Measurements from ENCODE around the gene ACKR2. TPM values are rescaled to one million over a fixed set of nuclear protein-coding genes. Genes with fewer than 3 reads are reported as not detected.

The ACKR2 gene
- 0.89 TPM for total RNA-seq
- long read RNA-seq: 0 reads

- intact Hi-C loops (cut with DNase I): no loop called here
- DNase-seq (ENCODE audit: missing footprints) (no peak), ATAC-seq (no peak)
These were observed at the start of gene ACKR2 for GRCh38 chr3:42809202-42809601. Gene ACKR2 (plus strand): TSS chr3:42809445. CDS start chr3:42864503, 55,058 bp downstream.

GRCh38 chr3:42762046-42762724, 47.1 kb upstream of the ACKR2 start:
- peak; percentile 77 for ATAC-seq
- intact Hi-C loops (cut with DNase I): no loop called here
- no peak for DNase-seq (ENCODE audit: missing footprints)

DNA sequence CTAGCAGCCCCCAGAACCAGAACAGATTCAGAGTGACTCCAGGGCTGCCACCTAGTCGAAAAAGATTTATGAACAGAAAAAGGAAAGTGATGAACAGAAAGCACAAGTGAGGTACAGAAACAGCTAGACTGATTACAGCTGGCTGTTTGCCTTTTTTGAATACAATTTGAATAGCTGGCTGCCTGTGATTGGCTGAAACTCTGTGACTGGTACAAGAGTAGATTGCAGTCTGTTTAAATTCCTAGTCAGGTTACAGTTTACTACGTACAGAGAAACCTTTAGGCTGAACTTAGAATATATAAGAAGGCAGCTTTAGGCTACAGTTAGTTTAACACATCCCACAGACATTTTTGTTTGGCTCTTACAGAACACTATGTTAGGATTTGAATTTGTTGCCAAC, 46.2 kb upstream of the ACKR2 start:
- intact Hi-C loops (cut with DNase I): no loop called here
- DNase-seq (ENCODE audit: missing footprints): no peak
- ATAC-seq: no peak

DNA sequence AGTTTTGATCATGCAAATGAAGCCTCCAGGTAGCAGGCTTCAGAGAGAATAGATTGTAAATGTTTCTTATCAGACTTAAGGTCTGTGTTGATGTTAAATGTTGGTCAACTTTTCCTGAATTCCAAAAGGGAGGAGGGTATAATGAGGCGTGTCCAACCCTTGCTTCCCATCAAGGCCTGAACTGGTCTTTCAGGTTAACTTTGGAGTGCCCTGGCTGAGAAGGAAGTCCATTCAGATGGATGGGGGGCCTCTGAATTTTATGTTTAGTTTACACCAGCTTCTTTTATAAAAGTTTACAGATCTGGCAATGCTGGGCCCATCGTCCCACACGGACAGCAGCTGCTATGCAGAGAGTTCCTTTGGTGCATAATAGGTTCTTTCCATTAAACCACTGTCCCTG, 45.1 kb upstream of the ACKR2 start:
- DNase-seq (ENCODE audit: missing footprints) (no peak), ATAC-seq (no peak)
- intact Hi-C loops (cut with DNase I): no loop called here

- intact Hi-C loops (cut with DNase I): no loop called here
- ATAC-seq (no peak), DNase-seq (ENCODE audit: missing footprints) (no peak)
These were observed 44.5 kb upstream of the ACKR2 start for GRCh38 chr3:42764561-42765295.

DNA sequence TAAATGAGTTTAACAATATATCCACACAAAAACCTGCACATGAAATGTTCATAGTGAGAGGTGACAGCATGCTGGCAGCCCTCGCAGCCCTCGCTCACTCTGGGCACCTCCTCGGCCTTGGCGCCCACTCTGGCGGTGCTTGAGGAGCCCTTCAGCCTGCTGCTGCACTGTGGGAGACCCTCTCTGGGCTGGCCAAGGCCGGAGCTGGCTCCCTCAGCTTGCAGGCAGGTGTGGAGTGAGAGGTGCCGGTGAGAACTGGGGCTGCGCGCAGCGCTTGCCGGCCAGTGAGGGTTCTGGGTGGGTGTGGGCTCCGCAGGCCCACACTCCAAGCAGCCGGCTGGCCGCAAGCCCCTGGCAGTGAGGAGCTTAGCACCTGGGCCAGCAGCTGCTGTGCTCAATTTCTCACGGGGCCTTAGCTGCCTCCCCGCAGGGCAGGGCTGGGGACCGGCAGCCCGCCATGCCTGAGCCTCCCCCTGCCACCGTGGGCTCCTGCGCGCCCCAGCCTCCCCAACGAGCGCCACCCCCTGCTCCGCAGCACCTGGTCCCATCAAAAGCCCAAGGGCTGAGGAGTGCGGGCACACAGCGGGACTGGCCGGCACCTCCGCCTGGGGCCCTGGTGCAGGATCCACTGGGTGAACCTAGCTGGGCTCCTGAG, 39.6 kb upstream of the ACKR2 start:
- intact Hi-C loops (cut with DNase I): no loop called here
- no peak for DNase-seq (ENCODE audit: missing footprints)
- ATAC-seq: no peak

- intact Hi-C loops (cut with DNase I): no loop called here
- ATAC-seq (no peak), DNase-seq (ENCODE audit: missing footprints) (no peak)
These were observed 38.0 kb upstream of the ACKR2 start for GRCh38 chr3:42771271-42771670.

DNA sequence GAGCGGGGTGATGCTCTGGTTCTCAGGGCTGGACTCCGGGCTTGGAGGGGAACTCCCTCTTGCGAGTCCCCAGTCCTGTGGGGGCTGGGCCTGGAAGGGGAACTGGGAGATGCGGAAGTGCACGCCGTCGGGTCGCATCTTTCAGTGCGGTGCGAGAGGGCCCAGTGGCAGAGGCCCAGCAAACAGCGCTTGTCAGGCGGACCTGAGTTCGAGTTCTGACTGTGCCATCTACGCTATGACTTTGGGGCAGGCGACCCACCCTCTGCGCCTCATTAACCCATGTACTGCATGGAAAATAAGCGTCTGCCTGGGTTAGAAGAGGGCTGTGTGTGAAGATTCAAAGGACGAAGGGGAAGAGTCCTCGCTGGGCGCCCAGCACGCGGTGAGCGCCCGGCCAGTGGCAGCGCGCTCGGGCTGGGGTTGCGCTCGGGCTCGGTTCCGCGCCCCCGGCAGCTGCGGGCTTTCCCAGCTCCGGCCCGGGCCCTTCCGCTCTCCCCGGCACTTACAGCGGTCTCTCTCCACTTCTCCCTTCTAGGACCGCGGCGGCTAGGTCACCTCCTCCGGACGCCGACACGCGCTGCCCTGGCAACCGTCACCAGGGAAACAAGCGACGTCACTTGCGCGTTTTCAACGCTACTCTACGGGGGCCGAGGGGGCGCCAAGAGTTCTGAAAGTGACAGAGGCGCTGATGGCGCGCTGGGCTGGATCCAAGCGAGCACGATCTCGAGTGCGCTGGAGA, 36.4 kb upstream of the ACKR2 start, which contains the start of gene CCDC13:
TSS of gene CCDC13 (minus strand) at position 584 of the 739 bp plus-strand sequence. CDS start 14,908 bp downstream, outside the sequence.
- intact Hi-C loops (cut with DNase I): loop anchor here (1.0 kb wide), 1 partner anchor 31 kb away; the partner anchor contains the start of gene HIGD1A
- peak; percentile 97 for ATAC-seq
- peak; percentile 98 for DNase-seq (ENCODE audit: missing footprints)

DNA sequence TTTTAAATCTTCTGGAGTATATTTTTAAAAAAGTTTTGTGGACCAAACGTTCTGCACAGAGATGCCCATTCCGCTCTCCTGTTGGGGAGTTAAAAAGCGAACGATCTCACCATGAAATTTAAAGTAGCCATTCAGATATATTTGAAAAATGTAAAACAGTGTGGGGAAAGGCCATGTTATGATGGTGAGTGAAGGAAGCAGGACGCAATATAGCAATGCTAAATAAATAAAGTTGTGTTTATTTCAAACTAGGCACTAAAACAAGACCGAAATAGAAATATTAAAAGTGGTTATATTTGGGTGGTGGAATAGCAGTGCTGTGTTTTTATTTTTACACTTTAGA, 35.9 kb upstream of the ACKR2 start:
- intact Hi-C loops (cut with DNase I): loop anchor here (1.0 kb wide), 1 partner anchor 31 kb away; the partner anchor contains the start of gene HIGD1A
- DNase-seq (ENCODE audit: missing footprints): no peak
- no peak for ATAC-seq

DNA sequence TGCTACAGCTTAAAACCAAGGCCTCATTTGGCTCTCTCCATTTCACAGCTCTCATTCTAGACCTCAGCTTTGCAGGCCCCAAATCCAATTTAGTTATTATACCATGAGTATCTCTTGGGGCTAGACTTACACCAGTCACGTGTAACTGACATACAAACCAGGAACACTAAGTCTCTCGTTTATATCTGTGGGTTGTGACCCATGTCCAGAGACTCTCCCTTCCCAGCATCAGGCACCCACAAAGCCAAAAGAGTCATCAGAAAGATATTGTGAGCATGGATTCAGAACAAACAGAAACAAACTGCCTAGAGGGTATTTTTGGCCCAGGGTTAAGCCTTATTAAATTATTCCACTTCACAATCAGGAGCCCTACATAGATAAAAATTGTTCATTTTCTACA, 30.6 kb upstream of the ACKR2 start:
- intact Hi-C loops (cut with DNase I): loop anchor here (2.0 kb wide), 1 partner anchor 60 kb away; no protein-coding TSS in a partner anchor

GRCh38 chr3:42780398-42780797, 28.8 kb upstream of the ACKR2 start:
- intact Hi-C loops (cut with DNase I): loop anchor here (2.0 kb wide), 1 partner anchor 100 kb away; no protein-coding TSS in a partner anchor
- DNase-seq (ENCODE audit: missing footprints) (no peak), ATAC-seq (no peak)

More for the DNA sequence above, 30.6 kb upstream of the ACKR2 start:
- peak; percentile 57 for ATAC-seq
- no peak for DNase-seq (ENCODE audit: missing footprints)

DNA sequence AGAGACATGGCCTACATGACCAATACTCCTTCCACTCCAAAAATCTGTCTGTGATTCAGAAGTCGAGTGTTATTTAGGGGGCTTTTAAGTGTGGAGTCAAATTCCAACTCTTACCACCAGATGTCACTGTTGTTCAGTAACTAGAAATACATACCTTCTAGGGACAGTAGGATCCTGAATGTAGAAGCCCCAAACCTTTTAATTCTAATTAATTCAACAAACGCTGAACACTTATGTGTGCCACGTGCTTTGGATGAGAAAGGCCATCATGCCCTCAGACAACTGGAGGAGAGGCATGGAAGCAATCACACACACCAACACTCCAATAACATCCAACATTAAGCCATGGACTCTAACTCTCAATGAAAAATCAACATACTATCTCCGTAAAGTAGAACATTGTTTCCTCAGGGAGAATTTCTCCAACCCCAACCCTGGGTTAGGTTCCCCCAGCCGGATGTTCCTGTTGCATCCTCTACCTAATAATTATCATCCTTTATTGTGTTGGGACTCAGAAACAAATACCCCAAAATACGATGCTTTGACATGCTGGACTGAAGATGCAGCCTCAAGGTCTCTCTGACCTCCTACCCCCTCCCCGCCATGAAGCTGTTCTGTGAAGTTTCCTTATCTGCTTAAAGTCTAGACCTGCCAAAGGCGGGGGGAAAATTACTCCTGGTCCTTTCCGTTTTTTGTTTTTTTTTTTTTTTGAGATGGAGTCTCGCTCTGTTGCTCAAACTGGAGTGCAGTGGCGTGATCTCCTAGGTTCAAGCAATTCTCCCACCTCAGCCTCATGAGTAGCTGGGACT, 28.1 kb upstream of the ACKR2 start:
- intact Hi-C loops (cut with DNase I): loop anchor here (2.0 kb wide), 1 partner anchor 100 kb away; no protein-coding TSS in a partner anchor
- no peak for DNase-seq (ENCODE audit: missing footprints)
- ATAC-seq: peak; percentile 64

DNA sequence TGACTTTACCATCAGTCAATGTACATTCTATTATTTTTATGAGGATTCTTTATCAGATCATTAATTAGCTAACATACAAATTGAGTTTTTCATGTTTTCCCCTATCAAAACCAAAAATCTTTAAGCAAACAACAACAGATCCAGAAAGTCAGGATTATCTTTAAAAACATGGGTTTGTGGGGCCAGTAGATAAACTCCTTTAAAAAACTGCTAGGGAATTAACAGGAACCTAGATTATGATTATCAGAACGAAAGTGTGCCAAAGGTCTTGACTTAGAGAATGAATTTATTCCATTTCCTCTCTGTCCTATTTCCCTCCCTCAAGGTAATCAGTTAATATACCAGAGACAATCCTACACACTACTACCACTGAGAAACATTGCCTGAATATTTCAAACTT, 23.0 kb upstream of the ACKR2 start:
- no peak for DNase-seq (ENCODE audit: missing footprints)
- intact Hi-C loops (cut with DNase I): no loop called here
- ATAC-seq: no peak

DNA sequence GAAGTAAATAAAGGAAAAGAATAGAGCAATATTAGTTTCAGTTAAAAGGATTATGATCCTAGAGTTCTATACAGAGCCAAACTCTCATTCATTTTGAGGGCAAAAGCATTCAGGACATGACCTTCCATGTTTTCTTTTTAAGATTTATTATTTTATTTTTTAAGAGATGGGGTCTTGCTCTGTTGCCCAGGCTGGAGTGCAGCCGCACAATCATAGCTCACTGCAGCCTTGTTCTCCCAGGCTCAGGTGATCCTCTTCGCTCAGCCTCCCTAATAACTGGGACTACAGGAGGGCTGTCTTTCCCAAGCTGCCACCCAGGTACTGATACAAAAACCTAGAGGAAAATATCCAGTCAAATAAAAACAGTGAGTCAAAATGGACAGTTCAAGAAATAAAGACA, 22.6 kb upstream of the ACKR2 start:
- intact Hi-C loops (cut with DNase I): no loop called here
- ATAC-seq: no peak
- no peak for DNase-seq (ENCODE audit: missing footprints)

DNA sequence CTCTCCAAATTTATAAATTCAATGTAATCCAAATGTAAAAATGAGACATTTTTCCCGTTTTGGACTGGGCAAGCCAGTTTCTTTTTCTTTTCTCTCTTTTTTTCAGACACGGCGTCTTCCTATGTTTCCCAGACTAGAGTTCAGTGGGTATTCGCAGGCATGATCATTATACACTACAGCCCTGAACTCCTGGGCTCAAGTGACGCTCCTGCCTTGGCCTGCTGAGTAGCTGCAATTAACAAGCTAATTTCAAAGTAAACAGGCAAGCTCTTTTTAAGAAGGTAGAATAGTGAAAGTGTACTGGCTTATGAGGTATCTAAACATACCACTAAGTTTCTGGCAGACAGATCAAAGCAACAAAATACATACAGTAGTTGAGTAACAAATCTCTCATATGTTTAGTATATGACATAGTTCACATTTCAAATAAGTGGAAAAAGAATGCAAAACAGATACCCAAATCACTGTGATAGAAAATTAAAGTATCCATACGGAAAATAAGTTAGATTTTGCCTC, 18.5 kb upstream of the ACKR2 start:
- intact Hi-C loops (cut with DNase I): no loop called here
- ATAC-seq (no peak), DNase-seq (ENCODE audit: missing footprints) (no peak)

- intact Hi-C loops (cut with DNase I): no loop called here
- DNase-seq (ENCODE audit: missing footprints): no peak
- no peak for ATAC-seq
These were observed 13.5 kb upstream of the ACKR2 start for GRCh38 chr3:42795621-42796181.

DNA sequence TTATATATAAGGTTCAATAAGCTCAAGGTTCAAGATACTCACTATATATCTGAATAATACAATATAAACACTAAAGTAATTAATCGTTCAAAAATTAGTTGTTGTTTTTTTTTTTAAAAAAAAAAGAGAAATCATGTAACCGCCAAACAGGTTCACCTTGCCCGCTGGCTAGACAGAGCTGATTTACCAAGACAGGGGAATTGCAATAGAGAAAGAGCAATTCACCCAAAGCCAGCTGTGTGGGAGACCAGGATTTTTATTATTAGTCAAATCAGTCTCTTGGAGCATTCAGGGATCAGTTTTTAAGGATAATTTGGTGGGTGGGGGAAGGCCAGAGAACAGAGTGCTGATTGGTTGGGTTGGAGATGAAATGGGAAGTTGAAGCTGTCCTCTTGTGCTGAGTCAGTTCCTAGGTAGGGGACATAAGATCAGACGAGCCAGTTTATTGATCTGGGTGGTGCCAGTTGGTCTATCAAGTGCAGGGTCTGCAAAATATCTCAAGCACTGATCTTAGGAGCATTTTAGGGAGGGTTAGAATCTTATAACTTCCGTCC, 12.8 kb upstream of the ACKR2 start:
- intact Hi-C loops (cut with DNase I): no loop called here
- ATAC-seq: no peak
- DNase-seq (ENCODE audit: missing footprints): no peak

All from Right ventricle myocardium inferior (tissue), 1 donor.